ENCODE measurements around the gene AQP2. TPM values are rescaled to one million over a fixed set of nuclear protein-coding genes. Genes with fewer than 3 reads are reported as not detected.

AQP2 gene
- total RNA-seq, 2 experiments from 2014 or later, result not detected

- H3K27me3 Mint-ChIP-seq, result peaks cover 17% of the 10 kb centered on the region
- no peak overlapping the region for H3K4me3 Mint-ChIP-seq
- DNase-seq, result no peak
- intact Hi-C loops (cut with micrococcal nuclease), result no loop called here
- H3K9me3 Mint-ChIP-seq, result no peaks in the 10 kb centered on the region
- no peaks in the 10 kb centered on the region for H3K36me3 Mint-ChIP-seq
- POLR2A ChIA-PET, result interaction anchor here (0.7 kb wide), 1 partner anchor 90 kb away, joined by 3 read pairs; no protein-coding TSS in a partner anchor
- CTCF ChIA-PET, result interaction anchor here (1.0 to 9.5 kb wide), 9 partner anchors 10 to 101 kb away, joined by 3 to 259 read pairs (median 72); partner anchors contain the start of genes AQP2, ASIC1 and RACGAP1
- H3K4me1 Mint-ChIP-seq (ENCODE audit: low read depth), result peaks cover 2% of the 10 kb centered on the region
- H3K27ac Mint-ChIP-seq, result no peak overlapping the region
Measured at GRCh38 chr12:49969027-49969426, 18.5 kb downstream of the AQP2 start.

- peaks cover 2% of the 10 kb centered on the region for H3K4me1 Mint-ChIP-seq (ENCODE audit: low read depth)
- intact Hi-C loops (cut with micrococcal nuclease), result no loop called here
- POLR2A ChIA-PET, result no interaction called here
Measured at GRCh38 chr12:49969651-49970429, 19.3 kb downstream of the AQP2 start.

GRCh38 chr12:49970658-49971057 is 20.1 kb downstream of the AQP2 start:
- no peak overlapping the region for H3K4me3 Mint-ChIP-seq
- H3K4me1 Mint-ChIP-seq (ENCODE audit: low read depth), result peaks cover 2% of the 10 kb centered on the region
- ChIA-PET CTCF (interaction anchor here (1.5 to 9.5 kb wide), 3 partner anchors 68 to 97 kb away, joined by 6 to 259 read pairs (median 127); partner anchors contain the start of gene ASIC1), POLR2A (no interaction called here)
- intact Hi-C loops (cut with micrococcal nuclease), result no loop called here
- no peaks in the 10 kb centered on the region for H3K9me3 Mint-ChIP-seq
- H3K27me3 Mint-ChIP-seq, result peaks cover 5% of the 10 kb centered on the region
- no peak overlapping the region for H3K27ac Mint-ChIP-seq
- no peaks in the 10 kb centered on the region for H3K36me3 Mint-ChIP-seq
- DNase-seq, result no peak

More at GRCh38 chr12:49969651-49970429, 19.3 kb downstream of the AQP2 start:
- H3K4me3 Mint-ChIP-seq, result no peak overlapping the region
- H3K9me3 Mint-ChIP-seq, result no peaks in the 10 kb centered on the region
- peaks cover 9% of the 10 kb centered on the region for H3K27me3 Mint-ChIP-seq
- H3K27ac Mint-ChIP-seq, result no peak overlapping the region
- CTCF ChIA-PET, result interaction anchor here (4.3 to 9.5 kb wide), 5 partner anchors 12 to 98 kb away, joined by 72 to 259 read pairs (median 107); partner anchors contain the start of genes AQP2 and ASIC1
- H3K36me3 Mint-ChIP-seq, result no peaks in the 10 kb centered on the region
- no peak for DNase-seq

DNA sequence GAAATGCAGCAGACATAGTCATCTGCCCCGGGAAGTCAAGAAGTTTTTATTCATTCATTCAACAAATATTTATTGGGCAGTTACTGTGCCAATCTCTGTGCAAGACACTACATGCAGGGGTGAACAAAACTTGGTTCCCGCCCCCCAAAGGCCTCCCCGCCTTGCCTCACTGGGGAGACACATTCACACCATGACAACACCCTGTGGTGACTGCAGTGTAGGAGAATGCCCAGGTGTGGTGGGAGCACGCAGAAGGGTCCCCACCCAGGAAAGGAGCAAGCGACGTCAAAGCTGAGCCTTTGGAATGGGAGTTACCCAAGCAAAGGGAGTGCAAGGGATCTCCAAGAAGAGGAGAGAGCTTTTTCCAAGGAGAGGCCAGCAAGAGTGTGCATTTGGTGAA is 20.6 kb downstream of the AQP2 start:
- intact Hi-C loops (cut with micrococcal nuclease), result no loop called here
- DNase-seq, result no peak
- ChIA-PET CTCF (interaction anchor here (1.5 to 9.5 kb wide), 2 partner anchors 68 to 97 kb away, joined by 6 to 259 read pairs; no protein-coding TSS in a partner anchor), POLR2A (no interaction called here)
- Mint-ChIP-seq H3K27me3 (peaks cover 5% of the 10 kb centered on the region), H3K27ac (no peak overlapping the region), H3K4me1 (ENCODE audit: low read depth) (peaks cover 2% of the 10 kb centered on the region), H3K9me3 (no peaks in the 10 kb centered on the region), H3K36me3 (no peaks in the 10 kb centered on the region), H3K4me3 (no peak overlapping the region)

DNA sequence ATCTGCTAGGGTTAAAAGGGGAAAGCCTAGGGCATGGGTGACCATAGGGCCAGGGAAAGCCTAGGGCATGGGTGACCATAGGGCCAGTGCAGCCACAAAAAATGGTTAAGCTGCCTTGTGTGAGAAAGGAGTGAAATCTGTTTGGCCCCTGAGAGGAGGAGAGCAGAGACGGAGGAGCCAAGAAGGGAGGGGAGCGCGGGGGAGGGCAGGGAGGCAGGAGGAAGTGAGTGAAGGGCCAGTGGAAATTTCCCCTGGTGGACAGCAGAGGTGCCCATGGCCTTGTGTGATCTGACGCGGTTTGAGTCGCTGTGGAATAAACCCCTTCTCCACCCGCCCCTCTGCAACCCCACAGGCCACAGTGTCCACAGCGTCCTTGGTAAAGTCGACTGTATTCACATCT is 21.6 kb downstream of the AQP2 start:
- DNase-seq, result no peak
- H3K4me1 Mint-ChIP-seq (ENCODE audit: low read depth), result no peaks in the 10 kb centered on the region
- no peak overlapping the region for H3K4me3 Mint-ChIP-seq
- intact Hi-C loops (cut with micrococcal nuclease), result no loop called here
- POLR2A ChIA-PET, result no interaction called here
- peaks cover 4% of the 10 kb centered on the region for H3K27me3 Mint-ChIP-seq
- no peaks in the 10 kb centered on the region for H3K36me3 Mint-ChIP-seq
- CTCF ChIA-PET, result no interaction called here
- H3K9me3 Mint-ChIP-seq, result no peaks in the 10 kb centered on the region
- H3K27ac Mint-ChIP-seq, result no peak overlapping the region

- no peaks in the 10 kb centered on the region for H3K4me1 Mint-ChIP-seq (ENCODE audit: low read depth)
- no peak within 1 kb of the TSS for H3K27ac Mint-ChIP-seq
- no peaks in the 10 kb centered on the region for H3K9me3 Mint-ChIP-seq
- H3K36me3 Mint-ChIP-seq, result no peaks in the 10 kb centered on the region
- H3K4me3 Mint-ChIP-seq, result no peak within 1 kb of the TSS
- no peak for DNase-seq
- ChIA-PET POLR2A (no interaction called here), CTCF (no interaction called here)
- intact Hi-C loops (cut with micrococcal nuclease), result no loop called here
- H3K27me3 Mint-ChIP-seq, result peaks cover 4% of the 10 kb centered on the region
Measured at GRCh38 chr12:49972641-49973360, 22.3 kb downstream of the AQP2 start, which contains the start of gene AQP6. AQP6 (plus strand) TSS chr12:49972947; CDS start chr12:49973174, 227 bp downstream.

DNA sequence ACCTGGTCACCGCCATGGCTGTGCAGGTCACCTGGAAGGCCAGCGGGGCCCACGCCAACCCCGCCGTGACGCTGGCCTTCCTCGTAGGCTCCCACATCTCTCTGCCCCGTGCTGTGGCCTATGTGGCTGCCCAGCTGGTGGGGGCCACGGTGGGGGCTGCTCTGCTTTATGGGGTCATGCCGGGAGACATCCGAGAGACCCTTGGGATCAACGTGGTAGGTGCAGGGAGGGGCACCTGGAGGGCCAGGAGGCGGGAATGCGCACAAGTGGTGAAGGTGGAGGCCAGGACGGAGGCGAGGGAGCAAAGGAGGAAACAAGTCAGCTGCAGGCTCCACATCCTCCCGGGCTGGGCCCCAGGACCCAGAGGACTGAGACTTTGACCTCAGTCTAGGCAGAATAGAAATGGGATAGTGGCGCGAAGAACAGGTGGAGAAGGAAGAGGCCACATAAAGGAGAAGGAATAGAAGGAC is 22.9 kb downstream of the AQP2 start:
- intact Hi-C loops (cut with micrococcal nuclease), result no loop called here

GRCh38 chr12:49974231-49974675 is 23.7 kb downstream of the AQP2 start:
- Mint-ChIP-seq H3K36me3 (no peaks in the 10 kb centered on the region), H3K4me3 (no peak overlapping the region), H3K4me1 (ENCODE audit: low read depth) (no peaks in the 10 kb centered on the region), H3K27me3 (no peaks in the 10 kb centered on the region), H3K27ac (no peak overlapping the region), H3K9me3 (no peaks in the 10 kb centered on the region)
- no peak for DNase-seq
- ChIA-PET POLR2A (no interaction called here), CTCF (interaction anchor here (0.8 to 1.2 kb wide), 2 partner anchors 29 to 65 kb away, joined by 3 to 4 read pairs; no protein-coding TSS in a partner anchor)
- intact Hi-C loops (cut with micrococcal nuclease), result no loop called here

More for the DNA sequence above, 22.9 kb downstream of the AQP2 start:
- ChIA-PET POLR2A (no interaction called here), CTCF (interaction anchor here (0.8 kb wide), 1 partner anchor 28 kb away, joined by 4 read pairs; no protein-coding TSS in a partner anchor)
- DNase-seq, result no peak
- Mint-ChIP-seq H3K4me3 (no peak overlapping the region), H3K4me1 (ENCODE audit: low read depth) (no peaks in the 10 kb centered on the region), H3K27me3 (no peaks in the 10 kb centered on the region), H3K9me3 (no peaks in the 10 kb centered on the region), H3K36me3 (no peaks in the 10 kb centered on the region), H3K27ac (no peak overlapping the region)

DNA sequence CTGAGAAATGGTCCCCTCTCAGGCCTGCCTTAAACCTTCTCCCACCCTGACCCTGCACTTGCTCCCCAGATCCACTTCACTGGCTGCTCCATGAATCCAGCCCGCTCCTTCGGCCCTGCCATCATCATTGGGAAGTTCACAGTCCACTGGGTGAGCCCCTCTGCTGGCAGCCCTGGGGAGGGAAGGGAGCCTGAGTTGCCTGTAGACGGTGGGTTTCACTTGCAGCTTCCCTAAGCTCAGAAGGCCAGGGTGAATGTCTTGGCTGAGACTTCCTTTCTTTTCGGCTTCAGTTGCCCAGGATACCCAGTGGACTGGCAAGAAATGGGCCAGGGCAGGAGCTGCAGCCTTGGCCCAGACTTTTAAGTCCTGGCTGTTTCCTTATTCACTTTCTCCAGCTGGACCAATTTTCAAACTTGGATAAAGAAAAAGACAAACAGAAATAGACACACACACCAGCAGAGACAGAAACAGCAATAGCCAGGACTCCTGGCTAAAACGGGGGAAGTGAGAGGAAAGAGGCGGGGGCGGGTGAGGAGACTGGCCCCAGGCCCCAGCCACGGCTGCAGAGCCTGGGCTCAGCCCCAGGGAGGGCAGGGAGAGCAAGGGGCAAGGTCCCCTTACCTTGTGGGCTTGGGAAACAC is 24.3 kb downstream of the AQP2 start:
- H3K27ac Mint-ChIP-seq, result no peak overlapping the region
- no peaks in the 10 kb centered on the region for H3K9me3 Mint-ChIP-seq
- H3K27me3 Mint-ChIP-seq, result no peaks in the 10 kb centered on the region
- intact Hi-C loops (cut with micrococcal nuclease), result no loop called here
- ChIA-PET CTCF (interaction anchor here (1.2 kb wide), 1 partner anchor 64 kb away, joined by 3 read pairs; no protein-coding TSS in a partner anchor), POLR2A (no interaction called here)
- DNase-seq, result no peak
- no peaks in the 10 kb centered on the region for H3K36me3 Mint-ChIP-seq
- no peaks in the 10 kb centered on the region for H3K4me1 Mint-ChIP-seq (ENCODE audit: low read depth)
- no peak overlapping the region for H3K4me3 Mint-ChIP-seq

GRCh38 chr12:49975318-49975761 is 24.8 kb downstream of the AQP2 start:
- H3K4me1 Mint-ChIP-seq (ENCODE audit: low read depth), result no peaks in the 10 kb centered on the region
- intact Hi-C loops (cut with micrococcal nuclease), result no loop called here
- DNase-seq, result no peak
- H3K9me3 Mint-ChIP-seq, result no peaks in the 10 kb centered on the region
- H3K4me3 Mint-ChIP-seq, result no peak overlapping the region
- H3K27me3 Mint-ChIP-seq, result no peaks in the 10 kb centered on the region
- ChIA-PET POLR2A (no interaction called here), CTCF (interaction anchor here (1.2 to 12.9 kb wide), 2 partner anchors 8 to 64 kb away, joined by 3 to 107 read pairs; no protein-coding TSS in a partner anchor)
- H3K36me3 Mint-ChIP-seq, result no peaks in the 10 kb centered on the region
- H3K27ac Mint-ChIP-seq, result no peak overlapping the region

GRCh38 chr12:49976557-49976956 is 26.0 kb downstream of the AQP2 start:
- DNase-seq, result no peak
- no peaks in the 10 kb centered on the region for H3K27me3 Mint-ChIP-seq
- intact Hi-C loops (cut with micrococcal nuclease), result no loop called here
- no peaks in the 10 kb centered on the region for H3K9me3 Mint-ChIP-seq
- H3K27ac Mint-ChIP-seq, result no peak overlapping the region
- H3K36me3 Mint-ChIP-seq, result no peaks in the 10 kb centered on the region
- H3K4me3 Mint-ChIP-seq, result no peak overlapping the region
- ChIA-PET POLR2A (no interaction called here), CTCF (interaction anchor here (0.7 to 12.9 kb wide), 2 partner anchors 9 to 110 kb away, joined by 3 to 107 read pairs; no protein-coding TSS in a partner anchor)
- H3K4me1 Mint-ChIP-seq (ENCODE audit: low read depth), result no peaks in the 10 kb centered on the region

Measured in activated CD4-positive, alpha-beta memory T cell treated with anti-CD3 and anti-CD28 coated beads for 36 hours (primary cell).